Mesenchymal stem cell (in vitro differentiated cells and primary cell): ENCODE measurements around the gene CATSPERD.
A peak's percentile ranks its signal among the peaks of the same experiment; 100 is the strongest.

Source experiments
- DNase-seq: peaks from one replicate; pipeline ENCODE4 v3.0.0-alpha.2; 2013
- H2AFZ ChIP-seq: one replicate; pipeline ENCODE4 v1.6.1; 2013; ENCODE audit warnings: low read depth, mild to moderate bottlenecking, control low read depth, inconsistent platforms, low read length, moderate library complexity
- H2AK5ac ChIP-seq: 2 replicates; pipeline ENCODE4 v1.6.1; 2013; ENCODE audit warnings: low read length, moderate library complexity, mild to moderate bottlenecking, inconsistent platforms; ENCODE audit not compliant: severe bottlenecking
- H2BK120ac ChIP-seq: one replicate; pipeline ENCODE4 v1.6.1; 2013; ENCODE audit warnings: low read depth, mild to moderate bottlenecking, inconsistent platforms, low read length, moderate library complexity
- H2BK12ac ChIP-seq, 2 experiments: one replicate each; pipeline ENCODE4 v1.6.1; 2013; ENCODE audit warnings: inconsistent platforms in 2 of 2, low read length in 2 of 2, mild to moderate bottlenecking in 2 of 2, moderate library complexity in 2 of 2, control low read depth in 1 of 2
- H2BK15ac ChIP-seq: one replicate; pipeline ENCODE4 v1.6.1; 2013; ENCODE audit warnings: mild to moderate bottlenecking, low read depth, inconsistent platforms; ENCODE audit not compliant: poor library complexity, severe bottlenecking
- H2BK5ac ChIP-seq: 2 replicates; pipeline ENCODE4 v1.6.1; 2013; ENCODE audit warnings: low read depth, mild to moderate bottlenecking, low read length, control low read depth, inconsistent platforms; ENCODE audit not compliant: poor library complexity, severe bottlenecking
- H3K14ac ChIP-seq, 2 experiments: one replicate each; pipeline ENCODE4 v1.6.1; 2013; ENCODE audit warnings: inconsistent platforms in 2 of 2, low read length in 2 of 2, control low read depth in 1 of 2, mild to moderate bottlenecking in 1 of 2, moderate library complexity in 1 of 2
- H3K18ac ChIP-seq, 2 experiments: one replicate each; pipeline ENCODE4 v1.6.1; 2013; ENCODE audit warnings: inconsistent platforms in 2 of 2, low read length in 2 of 2, control low read depth in 1 of 2, low read depth in 1 of 2, mild to moderate bottlenecking in 1 of 2
- H3K23ac ChIP-seq, 2 experiments: one replicate each; pipeline ENCODE4 v1.6.1; 2013; ENCODE audit warnings: inconsistent platforms in 2 of 2, low read length in 2 of 2, mild to moderate bottlenecking in 2 of 2, moderate library complexity in 2 of 2, control low read depth in 1 of 2
- H3K27ac ChIP-seq: 2 replicates; pipeline ENCODE4 v1.5.1; 2013; ENCODE audit warnings: mild to moderate bottlenecking, moderate library complexity, low read length, control low read depth, inconsistent platforms; ENCODE audit not compliant: poor library complexity, severe bottlenecking
- H3K27me3 ChIP-seq, 2 experiments: 2 replicates each; pipeline versions ENCODE4 v1.6.1 to v1.7.0; 2013; ENCODE audit warnings: low read length in 2 of 2, mild to moderate bottlenecking in 2 of 2, moderate library complexity in 2 of 2, control low read depth in 1 of 2, inconsistent platforms in 1 of 2; ENCODE audit not compliant: control insufficient read depth in 1 of 2, insufficient read depth in 1 of 2
- H3K36me3 ChIP-seq, 2 experiments: 2 replicates each; pipeline versions ENCODE4 v1.6.1 to v1.7.0; 2013; ENCODE audit warnings: low read length in 2 of 2, control low read depth in 1 of 2, inconsistent platforms in 1 of 2, low read depth in 1 of 2, mild to moderate bottlenecking in 1 of 2; ENCODE audit not compliant: insufficient read depth in 2 of 2, control insufficient read depth in 1 of 2
- H3K4ac ChIP-seq, 2 experiments: one replicate each; pipeline ENCODE4 v1.6.1; 2013; ENCODE audit warnings: inconsistent platforms in 2 of 2, low read length in 2 of 2, mild to moderate bottlenecking in 2 of 2, moderate library complexity in 2 of 2, control low read depth in 1 of 2, low read depth in 1 of 2
- H3K4me1 ChIP-seq: 2 replicates; pipeline ENCODE4 v1.6.1; 2013; ENCODE audit warnings: low read depth, low read length, control low read depth; ENCODE audit not compliant: control insufficient read depth, insufficient read depth
- H3K4me2 ChIP-seq: 2 replicates; pipeline ENCODE4 v1.6.1; 2013; ENCODE audit warnings: low read length, mild to moderate bottlenecking, inconsistent platforms; ENCODE audit not compliant: poor library complexity, severe bottlenecking
- H3K4me3 ChIP-seq, 2 experiments: 2 replicates each; pipeline versions ENCODE4 v1.5.1 to v1.7.0; 2013; ENCODE audit warnings: low read length in 2 of 2, mild to moderate bottlenecking in 2 of 2, control low read depth in 1 of 2, low read depth in 1 of 2; ENCODE audit not compliant: insufficient read depth in 1 of 2
- H3K79me1 ChIP-seq: replicated peaks from 2 replicates; pipeline ENCODE4 v1.6.1; 2013; ENCODE audit warnings: mild to moderate bottlenecking, control low read depth, low read length, inconsistent platforms; ENCODE audit not compliant: poor library complexity, severe bottlenecking
- H3K9ac ChIP-seq: 2 replicates; pipeline ENCODE4 v1.7.0; 2013; ENCODE audit warnings: mild to moderate bottlenecking, low read length, moderate library complexity
- H3K9me3 ChIP-seq: 2 replicates; pipeline ENCODE4 v1.7.0; 2013; ENCODE audit warnings: mild to moderate bottlenecking, low read length; ENCODE audit not compliant: control insufficient read depth
- H4K8ac ChIP-seq: one replicate; pipeline ENCODE4 v1.6.1; 2013; ENCODE audit warnings: inconsistent platforms, mild to moderate bottlenecking, low read length, moderate library complexity
- H4K91ac ChIP-seq: one replicate; pipeline ENCODE4 v1.6.1; 2013; ENCODE audit warnings: mild to moderate bottlenecking, low read length, inconsistent platforms
- WGBS: methylation state at CpG from one replicate; pipeline ENCODE4 v1.1.7; 2013; ENCODE audit warnings: mixed read lengths; 5-methylcytosine and 5-hydroxymethylcytosine counted together

The CATSPERD gene

GRCh38 chr19:5826531-5827341 is 106.3 kb downstream of the CATSPERD start:
- Histone ChIP-seq H3K23ac (no peak overlapping the region), H3K27me3 (peaks cover 0 to 47% of the 10 kb centered on the region in 2 experiments), H2AFZ (no peak overlapping the region), H2BK120ac (peak overlapping the region; percentile 29), H2BK12ac (peak overlapping the region in 1 of 2 experiments; percentile 70), H2BK15ac (no peak overlapping the region), H3K4me3 (peak overlapping the region in 1 of 2 experiments; percentile 72), H3K4me2 (peak overlapping the region; percentile 6), H2BK5ac (no peak overlapping the region), H3K27ac (no peak overlapping the region), H3K9ac (no peak overlapping the region), H3K4ac (no peak overlapping the region), H4K8ac (peak overlapping the region; percentile 99), H3K4me1 (peaks cover 30% of the 10 kb centered on the region), H3K18ac (peak overlapping the region in 1 of 2 experiments; percentile 90), H4K91ac (peak overlapping the region; percentile 2), H3K9me3 (no peaks in the 10 kb centered on the region), H3K79me1 (peaks cover 1% of the 10 kb centered on the region), H3K14ac (no peak overlapping the region), H2AK5ac (peak overlapping the region; percentile 68), H3K36me3 (no peaks in the 10 kb centered on the region)
- peak; percentile 56 for DNase-seq
- WGBS, result 38% methylated on average over 24 of the region's 24 CpGs

GRCh38 chr19:5827342-5827890 is 107.0 kb downstream of the CATSPERD start:
- Histone ChIP-seq H3K9me3 (no peaks in the 10 kb centered on the region), H2AFZ (peak overlapping the region; percentile 85), H3K4me2 (peak overlapping the region; percentile 65), H2AK5ac (peak overlapping the region; percentile 87), H3K27me3 (peaks cover 0 to 48% of the 10 kb centered on the region in 2 experiments), H2BK12ac (peak overlapping the region; percentile 55 to 70), H3K4me1 (peaks cover 30% of the 10 kb centered on the region), H3K18ac (peak overlapping the region; percentile 81 to 90), H3K4ac (peak overlapping the region; percentile 87 to 89), H3K14ac (peak overlapping the region; percentile 40 to 81), H2BK5ac (no peak overlapping the region), H3K27ac (no peak overlapping the region), H3K4me3 (peak overlapping the region; percentile 73 to 91), H3K9ac (peak overlapping the region; percentile 49), H3K36me3 (no peaks in the 10 kb centered on the region), H4K8ac (peak overlapping the region; percentile 99), H2BK120ac (peak overlapping the region; percentile 29), H3K23ac (no peak overlapping the region), H3K79me1 (peaks cover 1% of the 10 kb centered on the region), H2BK15ac (peak overlapping the region; percentile 20), H4K91ac (peak overlapping the region; percentile 81)
- 24% methylated on average over 21 of the region's 37 CpGs for WGBS
- no peak for DNase-seq

- Histone ChIP-seq H3K27me3 (peaks cover 0 to 45% of the 10 kb centered on the region in 2 experiments), H4K8ac (peak overlapping the region; percentile 99), H3K4ac (peak overlapping the region; percentile 87 to 89), H2AK5ac (peak overlapping the region; percentile 23), H2BK15ac (peak overlapping the region; percentile 84), H3K27ac (peak overlapping the region; percentile 69), H3K4me2 (peak overlapping the region; percentile 65), H2BK5ac (no peak overlapping the region), H2BK12ac (peak overlapping the region; percentile 45 to 55), H3K14ac (peak overlapping the region in 1 of 2 experiments; percentile 87), H3K23ac (peak overlapping the region in 1 of 2 experiments; percentile 9), H2AFZ (peak overlapping the region; percentile 85), H3K9me3 (no peaks in the 10 kb centered on the region), H3K18ac (peak overlapping the region; percentile 79 to 92), H3K4me1 (peaks cover 30% of the 10 kb centered on the region), H2BK120ac (no peak overlapping the region), H3K36me3 (no peaks in the 10 kb centered on the region), H4K91ac (peak overlapping the region; percentile 94), H3K79me1 (peaks cover 1% of the 10 kb centered on the region), H3K4me3 (peak overlapping the region; percentile 73 to 91), H3K9ac (peak overlapping the region; percentile 90)
- WGBS, result 1% methylated on average over 66 of the region's 91 CpGs
- DNase-seq, result peak; percentile 94
Measured at GRCh38 chr19:5827891-5828660, 107.6 kb downstream of the CATSPERD start.
